IMR-90 (cell line): ENCODE results near the gene EIF4EBP2. TPM values are rescaled to one million over a fixed set of nuclear protein-coding genes. Genes with fewer than 3 reads are reported as not detected.

ENCODE experiments used
- ATAC-seq: fragments of 200-7000 bp; cut with Tn5 transposase; 2 replicates; pipeline ENCODE4 v1.9.1; 2020; ENCODE audit warnings: low read depth, mild to moderate bottlenecking, moderate library complexity
- BruUV-seq: library from RNA; stranded (reverse); fragments of 400-500 nt; replicated peaks from 2 replicates; lab custom pipeline; 2021; lab: Mats Ljungman, UMichigan
- CTCF ChIA-PET: fragments of 300-600 bp; formaldehyde crosslinking; extraction: SDS; loops from one replicate; lab custom pipeline; 2021; ENCODE audit warnings: antibody characterized with exemption; lab: Yijun Ruan, JAX
- POLR2A ChIA-PET: fragments of 300-600 bp; sonication (Branson Sonifier 250); formaldehyde crosslinking; loops from one replicate; lab custom pipeline; 2022; ENCODE audit warnings: antibody characterized with exemption; ENCODE audit not compliant: unreplicated experiment; lab: Charles Lee
- DNase-seq: peaks from one replicate; pipeline ENCODE4 v3.0.0; 2013
- H2AFZ ChIP-seq: replicated peaks from 2 replicates; pipeline ENCODE3; 2013; ENCODE audit warnings: low read length, mild to moderate bottlenecking; ENCODE audit not compliant: poor library complexity
- H2AK5ac ChIP-seq: 2 replicates; pipeline ENCODE4 v1.6.1; 2013; ENCODE audit warnings: low read depth, low read length, inconsistent platforms
- H2AK9ac ChIP-seq: replicated peaks from 2 replicates; pipeline ENCODE3; 2013; ENCODE audit warnings: mild to moderate bottlenecking, low read depth, low read length, moderate library complexity; ENCODE audit not compliant: poor library complexity
- H2BK120ac ChIP-seq: 2 replicates; pipeline ENCODE4 v1.6.1; 2013; ENCODE audit warnings: low read depth, low read length, inconsistent platforms
- H2BK15ac ChIP-seq: 3 replicates; pipeline ENCODE4 v1.6.1; 2013; ENCODE audit warnings: low read depth, low read length, inconsistent platforms
- H2BK20ac ChIP-seq: 2 replicates; pipeline ENCODE4 v1.6.1; 2013; ENCODE audit warnings: low read depth, mild to moderate bottlenecking, inconsistent platforms, low read length, moderate library complexity
- H2BK5ac ChIP-seq: 2 replicates; pipeline ENCODE4 v1.6.1; 2013; ENCODE audit warnings: mild to moderate bottlenecking, low read depth, low read length, inconsistent platforms; ENCODE audit not compliant: poor library complexity, severe bottlenecking
- H3K14ac ChIP-seq: replicated peaks from 2 replicates; pipeline ENCODE4 v1.6.1; 2013; ENCODE audit warnings: low read depth, low read length, inconsistent platforms
- H3K18ac ChIP-seq: 2 replicates; pipeline ENCODE4 v1.6.1; 2013; ENCODE audit warnings: low read depth, low read length, control low read depth
- H3K23ac ChIP-seq: 2 replicates; pipeline ENCODE4 v1.6.1; 2013; ENCODE audit warnings: low read depth, low read length, inconsistent platforms
- H3K27ac ChIP-seq: 2 replicates; pipeline ENCODE4 v1.5.1; 2013; ENCODE audit warnings: mild to moderate bottlenecking, control low read depth, low read length; ENCODE audit not compliant: insufficient read depth
- H3K27me3 ChIP-seq: 2 replicates; pipeline ENCODE4 v1.6.1; 2013; ENCODE audit warnings: low read length; ENCODE audit not compliant: control insufficient read depth, insufficient read depth
- H3K36me3 ChIP-seq: 2 replicates; pipeline ENCODE4 v1.6.1; 2013; ENCODE audit warnings: low read length, mixed read lengths; ENCODE audit not compliant: control insufficient read depth, insufficient read depth
- H3K4ac ChIP-seq: 2 replicates; pipeline ENCODE4 v1.6.1; 2013; ENCODE audit warnings: low read depth, low read length, inconsistent platforms
- H3K4me1 ChIP-seq: 2 replicates; pipeline ENCODE4 v1.6.1; 2013; ENCODE audit warnings: low read length, mixed read lengths; ENCODE audit not compliant: control insufficient read depth, insufficient read depth
- H3K4me2 ChIP-seq: 2 replicates; pipeline ENCODE4 v1.6.1; 2013; ENCODE audit warnings: low read depth, mild to moderate bottlenecking, control low read depth, low read length, moderate library complexity
- H3K4me3 ChIP-seq: 2 replicates; pipeline ENCODE4 v1.5.1; 2013; ENCODE audit warnings: low read depth, mild to moderate bottlenecking, control low read depth, low read length, moderate library complexity; ENCODE audit not compliant: insufficient read depth
- H3K56ac ChIP-seq: 2 replicates; pipeline ENCODE4 v1.6.1; 2013; ENCODE audit warnings: low read length, inconsistent platforms; ENCODE audit not compliant: insufficient read depth; ENCODE audit errors: extremely low read depth
- H3K79me1 ChIP-seq, 2 experiments: 2 replicates each; pipeline ENCODE4 v1.6.1; 2013; ENCODE audit warnings: low read length in 2 of 2, inconsistent platforms in 1 of 2, low read depth in 1 of 2
- H3K9ac ChIP-seq: 2 replicates; pipeline ENCODE4 v1.6.1; 2013; ENCODE audit warnings: low read depth, low read length, control low read depth
- H3K9me1 ChIP-seq: 2 replicates; pipeline ENCODE4 v1.6.1; 2013; ENCODE audit warnings: low read length, inconsistent platforms; ENCODE audit not compliant: insufficient read depth
- H3K9me3 ChIP-seq: 2 replicates; pipeline ENCODE4 v1.6.1; 2013; ENCODE audit warnings: low read length; ENCODE audit not compliant: control insufficient read depth, insufficient read depth
- H4K20me1 ChIP-seq: 2 replicates; pipeline ENCODE4 v1.6.1; 2013; ENCODE audit warnings: low read length, inconsistent platforms; ENCODE audit not compliant: insufficient read depth
- H4K5ac ChIP-seq: 2 replicates; pipeline ENCODE4 v1.6.1; 2013; ENCODE audit warnings: mild to moderate bottlenecking, low read depth, low read length, control low read depth
- H4K8ac ChIP-seq, 2 experiments: 2 replicates each; pipeline ENCODE4 v1.6.1; 2013; ENCODE audit warnings: low read depth in 2 of 2, low read length in 2 of 2, control low read depth in 1 of 2, inconsistent platforms in 1 of 2
- H4K91ac ChIP-seq: 2 replicates; pipeline ENCODE4 v1.6.1; 2013; ENCODE audit warnings: low read depth, low read length, inconsistent platforms; ENCODE audit not compliant: insufficient read depth
- CHD1 ChIP-seq: IDR thresholded peaks from 2 replicates; pipeline ENCODE4 v1.6.1; 2012; ENCODE audit warnings: low read depth, low read length, improper control_type of control experiment
- MAFK ChIP-seq: IDR thresholded peaks from 2 replicates; pipeline ENCODE4 v1.6.1; 2012; ENCODE audit warnings: low read depth, low read length, improper control_type of control experiment
- MAZ ChIP-seq: IDR thresholded peaks from 2 replicates; pipeline ENCODE4 v1.6.1; 2012; ENCODE audit warnings: low read depth, mild to moderate bottlenecking, low read length, improper control_type of control experiment, moderate library complexity, borderline replicate concordance
- NFE2L2 ChIP-seq: fragments of 150-350 bp; IDR thresholded peaks from 2 replicates; pipeline ENCODE4 v1.6.1; 2016; ENCODE audit warnings: low read depth, mild to moderate bottlenecking, low read length
- POLR2A ChIP-seq: IDR thresholded peaks from 2 replicates; pipeline ENCODE4 v1.6.1; 2012; ENCODE audit warnings: mild to moderate bottlenecking, low read depth, low read length
- RAD21 ChIP-seq: IDR thresholded peaks from 2 replicates; pipeline ENCODE4 v1.6.1; 2012; ENCODE audit warnings: low read length, improper control_type of control experiment
- RCOR1 ChIP-seq: IDR thresholded peaks from 2 replicates; pipeline ENCODE4 v1.6.1; 2012; ENCODE audit warnings: mild to moderate bottlenecking, low read length, improper control_type of control experiment; ENCODE audit not compliant: insufficient replicate concordance
- RFX5 ChIP-seq: IDR thresholded peaks from 2 replicates; pipeline ENCODE4 v1.8.0; 2012; ENCODE audit warnings: low read depth, mild to moderate bottlenecking, low read length, moderate library complexity
- SMC3 ChIP-seq: fragments of 150-350 bp; IDR thresholded peaks from 2 replicates; pipeline ENCODE4 v1.6.1; 2016; ENCODE audit warnings: low read depth, mild to moderate bottlenecking, antibody characterized with exemption, low read length, moderate library complexity
- WGBS, 2 experiments: methylation state at CpG; one replicate each; pipeline versions ENCODE4 v1.1.5 to v1.1.7; 2013; ENCODE audit warnings: missing lambda C conversion rate in 2 of 2; ENCODE audit not compliant: insufficient read length in 1 of 2; ENCODE audit errors: extremely low coverage in 2 of 2; 5-methylcytosine and 5-hydroxymethylcytosine counted together
- dilution Hi-C: fragments of 300-500 bp; cut with HindIII; formaldehyde crosslinking; loops from one replicate; pipeline ENCODE4 v1.14.3; 2018; ENCODE audit warnings: low sequenced_read_pairs; ENCODE audit not compliant: unreplicated experiment
- in situ Hi-C: fragments of 300-500 bp; cut with MboI; formaldehyde crosslinking; loops from 3 replicates; pipeline ENCODE4 v1.14.3; 2019; ENCODE audit warnings: low sequenced_read_pairs, inconsistent platforms, mixed read lengths
- intact Hi-C: fragments of 100-400 bp; cut with micrococcal nuclease; formaldehyde crosslinking; loops from 2 replicates; pipeline ENCODE4 v1.10.0; 2022
- polyA plus RNA-seq, 3 experiments: library from polyadenylated mRNA; depleted of rRNA; stranded (reverse); fragments of >200 nt; gene quantifications; 2 replicates each; pipeline ENCODE4 v1.2.3, GENCODE V29; 2012; ENCODE audit warnings: low replicate concordance in 1 of 3
- total RNA-seq: library from RNA; depleted of rRNA; stranded (reverse); fragments of >200 nt; gene quantifications from 2 replicates; pipeline ENCODE4 v1.2.3, GENCODE V29; 2012
- TF ChIP-seq, protein P1 (sequence below): fragments of 150-350 bp; IDR thresholded peaks from 2 replicates; pipeline ENCODE4 v1.6.1; 2016; ENCODE audit warnings: low read depth, mild to moderate bottlenecking, low read length, moderate library complexity, borderline replicate concordance
- TF ChIP-seq, protein P2 (sequence below): fragments of 150-350 bp; IDR thresholded peaks from 2 replicates; pipeline ENCODE4 v1.6.1; 2017; ENCODE audit warnings: mild to moderate bottlenecking, antibody characterized with exemption, low read length, low read depth
- TF ChIP-seq, protein P3 (sequence below): conservative IDR thresholded peaks from 2 replicates; pipeline ENCODE4 v1.5.1; 2012; ENCODE audit warnings: mild to moderate bottlenecking, low read depth, low read length, improper control_type of control experiment

EIF4EBP2 gene
- total and polyA plus RNA-seq, 2 of the 4 experiments (the other 2 are of a cell fraction): 13.7 to 15.6 TPM

DNA sequence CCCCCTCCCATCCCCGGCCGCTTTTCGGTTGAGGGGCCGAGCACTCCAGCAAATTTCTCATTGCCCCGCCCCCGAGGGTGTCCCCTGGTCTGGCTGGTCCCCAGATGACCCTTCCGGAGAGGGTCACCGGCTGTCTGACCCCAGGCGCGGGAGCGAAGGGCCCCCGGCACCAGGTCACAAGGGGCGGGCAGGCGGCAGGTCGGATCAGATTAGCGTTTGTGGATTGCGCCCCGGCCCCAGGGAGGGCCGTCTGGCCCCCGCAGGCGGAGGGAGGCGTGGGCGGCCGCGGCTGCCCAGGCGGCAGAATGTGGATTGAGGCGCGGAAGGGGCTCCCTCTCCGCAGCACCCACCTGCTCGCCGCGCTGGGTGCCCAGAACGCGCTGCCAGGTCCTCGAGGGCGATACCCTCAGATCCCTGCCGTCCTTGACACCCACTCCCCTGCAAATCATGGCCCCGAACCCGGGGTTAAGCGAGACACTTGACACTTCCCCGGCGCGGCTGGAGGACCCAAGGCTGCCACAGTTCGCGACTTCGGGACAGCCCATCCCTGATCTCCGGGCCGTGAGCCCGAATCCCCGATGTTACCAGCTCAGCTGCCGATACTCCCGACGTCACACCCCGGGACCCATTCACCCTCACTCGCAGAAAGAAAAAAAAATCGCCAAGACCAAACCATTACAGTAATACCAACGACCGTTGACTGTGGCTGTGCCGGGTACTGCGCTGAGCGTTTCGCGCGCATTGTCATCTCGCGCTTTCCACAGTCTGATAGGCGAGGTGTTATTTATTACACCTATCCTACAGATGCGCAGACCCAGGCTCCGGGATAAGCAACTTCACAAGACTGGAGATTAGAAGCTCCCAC lies 36.6 kb downstream of the EIF4EBP2 start:
- no peaks in the 10 kb centered on the region for H3K9me1 ChIP-seq
- no peaks in the 10 kb centered on the region; the same call in 1 of the 2 replicates for H3K9me3 ChIP-seq
- no peak overlapping the region for H3K18ac ChIP-seq
- H3K4ac ChIP-seq: no peak overlapping the region
- TF ChIP-seq NFE2L2 (no peak), RCOR1 (no peak), RAD21 (no peak), MAFK (no peak), MAZ (no peak), RFX5 (no peak), SMC3 (no peak), POLR2A (no peak), CHD1 (no peak)
- TF ChIP-seq, protein P1, sequence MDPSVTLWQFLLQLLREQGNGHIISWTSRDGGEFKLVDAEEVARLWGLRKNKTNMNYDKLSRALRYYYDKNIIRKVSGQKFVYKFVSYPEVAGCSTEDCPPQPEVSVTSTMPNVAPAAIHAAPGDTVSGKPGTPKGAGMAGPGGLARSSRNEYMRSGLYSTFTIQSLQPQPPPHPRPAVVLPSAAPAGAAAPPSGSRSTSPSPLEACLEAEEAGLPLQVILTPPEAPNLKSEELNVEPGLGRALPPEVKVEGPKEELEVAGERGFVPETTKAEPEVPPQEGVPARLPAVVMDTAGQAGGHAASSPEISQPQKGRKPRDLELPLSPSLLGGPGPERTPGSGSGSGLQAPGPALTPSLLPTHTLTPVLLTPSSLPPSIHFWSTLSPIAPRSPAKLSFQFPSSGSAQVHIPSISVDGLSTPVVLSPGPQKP: no peak
- TF ChIP-seq, protein P2, sequence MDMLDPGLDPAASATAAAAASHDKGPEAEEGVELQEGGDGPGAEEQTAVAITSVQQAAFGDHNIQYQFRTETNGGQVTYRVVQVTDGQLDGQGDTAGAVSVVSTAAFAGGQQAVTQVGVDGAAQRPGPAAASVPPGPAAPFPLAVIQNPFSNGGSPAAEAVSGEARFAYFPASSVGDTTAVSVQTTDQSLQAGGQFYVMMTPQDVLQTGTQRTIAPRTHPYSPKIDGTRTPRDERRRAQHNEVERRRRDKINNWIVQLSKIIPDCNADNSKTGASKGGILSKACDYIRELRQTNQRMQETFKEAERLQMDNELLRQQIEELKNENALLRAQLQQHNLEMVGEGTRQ: no peak
- TF ChIP-seq, protein P3, sequence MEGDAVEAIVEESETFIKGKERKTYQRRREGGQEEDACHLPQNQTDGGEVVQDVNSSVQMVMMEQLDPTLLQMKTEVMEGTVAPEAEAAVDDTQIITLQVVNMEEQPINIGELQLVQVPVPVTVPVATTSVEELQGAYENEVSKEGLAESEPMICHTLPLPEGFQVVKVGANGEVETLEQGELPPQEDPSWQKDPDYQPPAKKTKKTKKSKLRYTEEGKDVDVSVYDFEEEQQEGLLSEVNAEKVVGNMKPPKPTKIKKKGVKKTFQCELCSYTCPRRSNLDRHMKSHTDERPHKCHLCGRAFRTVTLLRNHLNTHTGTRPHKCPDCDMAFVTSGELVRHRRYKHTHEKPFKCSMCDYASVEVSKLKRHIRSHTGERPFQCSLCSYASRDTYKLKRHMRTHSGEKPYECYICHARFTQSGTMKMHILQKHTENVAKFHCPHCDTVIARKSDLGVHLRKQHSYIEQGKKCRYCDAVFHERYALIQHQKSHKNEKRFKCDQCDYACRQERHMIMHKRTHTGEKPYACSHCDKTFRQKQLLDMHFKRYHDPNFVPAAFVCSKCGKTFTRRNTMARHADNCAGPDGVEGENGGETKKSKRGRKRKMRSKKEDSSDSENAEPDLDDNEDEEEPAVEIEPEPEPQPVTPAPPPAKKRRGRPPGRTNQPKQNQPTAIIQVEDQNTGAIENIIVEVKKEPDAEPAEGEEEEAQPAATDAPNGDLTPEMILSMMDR: no peak
- H2AFZ ChIP-seq: peak overlapping the region; percentile 68
- no peak for DNase-seq
- no peak overlapping the region for H3K9ac ChIP-seq
- no peak overlapping the region for H2AK5ac ChIP-seq
- H2BK15ac ChIP-seq: no peak overlapping the region
- no peaks in the 10 kb centered on the region for H3K4me1 ChIP-seq
- no peaks in the 10 kb centered on the region for H3K36me3 ChIP-seq
- H4K91ac ChIP-seq: no peak overlapping the region
- H3K14ac ChIP-seq: no peak overlapping the region
- no peak overlapping the region for H2BK5ac ChIP-seq
- dilution Hi-C loops: no loop called here
- no peaks in the 10 kb centered on the region for H3K79me1 ChIP-seq
- H2BK20ac ChIP-seq: no peak overlapping the region
- peak; percentile 19; the same call in 1 of the 2 replicates for ATAC-seq
- H4K20me1 ChIP-seq: peaks cover 5% of the 10 kb centered on the region
- no peak overlapping the region for H4K8ac ChIP-seq
- in situ Hi-C loops: no loop called here
- ChIA-PET CTCF (no interaction called here), POLR2A (no interaction called here)
- peaks cover 51% of the 10 kb centered on the region for H3K27me3 ChIP-seq
- H2AK9ac ChIP-seq: peak overlapping the region; percentile 30
- H3K4me3 ChIP-seq: no peak overlapping the region
- no peak overlapping the region for H3K27ac ChIP-seq
- 6% methylated on average over 29 of the region's 69 CpGs; no CpG with 5 or more reads in 1 of the 2 experiments for WGBS, 2 experiments
- H3K23ac ChIP-seq: peak overlapping the region; percentile 59
- H2BK120ac ChIP-seq: no peak overlapping the region
- H3K4me2 ChIP-seq: peak overlapping the region; percentile 31; the same call in 1 of the 2 replicates
- no TSS peak for BruUV-seq
- no peak overlapping the region for H4K5ac ChIP-seq
- intact Hi-C loops: no loop called here
- no peak overlapping the region for H3K56ac ChIP-seq
